K562 (cell line): ENCODE results near the gene SOX18. TPM values are rescaled to one million over a fixed set of nuclear protein-coding genes. Genes with fewer than 3 reads are reported as not detected.

Source experiments
- BHLHE40 ChIP-seq: IDR thresholded peaks from 2 replicates; pipeline ENCODE4 v1.6.1; 2011; ENCODE audit warnings: low read length, improper control_type of control experiment
- CCNT2 ChIP-seq: IDR thresholded peaks from 2 replicates; pipeline ENCODE4 v1.6.1; 2011; ENCODE audit warnings: borderline replicate concordance, low read depth, mild to moderate bottlenecking, moderate library complexity, mixed read lengths, low read length; ENCODE audit not compliant: insufficient read length; ENCODE audit errors: extremely low read depth
- CREB1 ChIP-seq, 2 experiments: sonication (generic) in 1 of 2; formaldehyde crosslinking in 1 of 2; IDR thresholded peaks; 2 replicates each; pipeline versions ENCODE4 v1.6.1 to v1.8.0; 2012 to 2022; ENCODE audit warnings: inconsistent platforms in 1 of 2, mild to moderate bottlenecking in 1 of 2, missing genetic modification reagents in 1 of 2, moderate library complexity in 1 of 2
- EP300 ChIP-seq: IDR thresholded peaks from 2 replicates; pipeline ENCODE4 v1.6.1; 2012; ENCODE audit warnings: low read length, improper control_type of control experiment
- HNRNPL ChIP-seq: fragments of 200-400 bp; formaldehyde crosslinking; IDR thresholded peaks from 2 replicates; pipeline ENCODE4 v1.6.1; 2017; ENCODE audit warnings: low read depth, mild to moderate bottlenecking, low read length
- MYBL2 ChIP-seq, 2 experiments: fragments of 450-650 bp in 1 of 2; sonication (generic) in 1 of 2; formaldehyde crosslinking in 1 of 2; IDR thresholded peaks; 2 replicates each; pipeline versions ENCODE4 v1.6.1 to v1.8.1; 2017 to 2022; ENCODE audit warnings: borderline replicate concordance in 1 of 2, inconsistent platforms in 1 of 2, low read depth in 1 of 2, mild to moderate bottlenecking in 1 of 2, missing genetic modification reagents in 1 of 2, moderate library complexity in 1 of 2
- POLR2AphosphoS5 ChIP-seq: IDR thresholded peaks from 2 replicates; pipeline ENCODE4 v1.6.1; 2011; ENCODE audit warnings: mild to moderate bottlenecking, low read depth, low read length, moderate library complexity; ENCODE audit not compliant: control insufficient read depth, insufficient read depth
- POLR2H ChIP-seq: IDR thresholded peaks from 2 replicates; pipeline ENCODE4 v1.6.1; 2016; ENCODE audit warnings: missing genetic modification characterization, low read depth, mild to moderate bottlenecking, control low read depth, missing compliant biosample characterization, moderate library complexity
- REST ChIP-seq, 2 experiments: fragments of 450-650 bp; formaldehyde crosslinking in 1 of 2; IDR thresholded peaks; 2 replicates each; pipeline versions ENCODE4 v1.4.0 to v1.6.1; 2014 to 2020; ENCODE audit warnings: mild to moderate bottlenecking in 2 of 2, borderline replicate concordance in 1 of 2, low read depth in 1 of 2
- RNF2 ChIP-seq: sonication (generic); IDR thresholded peaks from 2 replicates; pipeline ENCODE4 v1.6.1; 2016
- SIRT6 ChIP-seq: IDR thresholded peaks from one replicate; pipeline ENCODE4 v1.6.1; 2012; ENCODE audit warnings: low read depth, mild to moderate bottlenecking, control low read depth, inconsistent platforms, low read length, moderate library complexity
- SMAD4 ChIP-seq: fragments of 250-450 bp; sonication (Bioruptor Pico); conservative IDR thresholded peaks from 2 replicates; pipeline ENCODE4 v1.8.0; 2021; ENCODE audit warnings: inconsistent platforms, mild to moderate bottlenecking, moderate library complexity
- TRIM24 ChIP-seq, 2 experiments: fragments of 450-650 bp; IDR thresholded peaks; 2 replicates each; pipeline ENCODE4 v1.6.1; 2016
- ZEB2 ChIP-seq: fragments of 450-650 bp; IDR thresholded peaks from 2 replicates; pipeline ENCODE4 v1.6.1; 2016
- polyA plus RNA-seq, 8 experiments: library from polyadenylated mRNA; depleted of rRNA in 4 of 8; stranded (reverse) in 5 of 8; unstranded in 3 of 8; fragments of >200 nt; fragmentation: Nextera tagmentation in 2 of 8; fragmentation: Illumina TruSeq in 1 of 8; extraction: Ambion mirVana in 2 of 8; extraction: Trizol in 1 of 8; gene quantifications; 2 replicates each; pipeline versions ENCODE4 v1.2.1 to v1.2.3, GENCODE V29; 2011 to 2014; ENCODE audit warnings: inconsistent platforms in 1 of 8, missing spikeins in 1 of 8
- total RNA-seq, 7 experiments: library from RNA; depleted of rRNA in 6 of 7; stranded (reverse); fragments of >200 nt in 6 of 7; fragmentation: Illumina TruSeq in 2 of 7; extraction: Trizol in 2 of 7; gene quantifications; 2 replicates each; pipeline versions ENCODE4 v1.2.1 to v1.2.3, GENCODE V29; 2011 to 2021; ENCODE audit warnings: low replicate concordance in 1 of 7
- TF ChIP-seq, protein P1 (sequence below), 2 experiments: IDR thresholded peaks; 2 replicates each; pipeline ENCODE4 v1.6.1; 2011; ENCODE audit warnings: borderline replicate concordance in 1 of 2, control low read depth in 1 of 2, low read depth in 1 of 2, low read length in 1 of 2, mild to moderate bottlenecking in 1 of 2, mixed read lengths in 1 of 2, moderate library complexity in 1 of 2; ENCODE audit not compliant: insufficient read depth in 1 of 2, insufficient read length in 1 of 2, poor library complexity in 1 of 2, severe bottlenecking in 1 of 2; ENCODE audit errors: extremely low read depth in 1 of 2

Gene SOX18
- total and polyA plus RNA-seq, 9 of the 15 experiments (the other 6 are each of a cell fraction or from before 2014, with no cell fraction given) = 0.15 to 19.8 (median 0.33) TPM

GRCh38 chr20:64042054-64042781 is 7.2 kb downstream of the SOX18 start (continued):
- TF ChIP-seq, protein P1, sequence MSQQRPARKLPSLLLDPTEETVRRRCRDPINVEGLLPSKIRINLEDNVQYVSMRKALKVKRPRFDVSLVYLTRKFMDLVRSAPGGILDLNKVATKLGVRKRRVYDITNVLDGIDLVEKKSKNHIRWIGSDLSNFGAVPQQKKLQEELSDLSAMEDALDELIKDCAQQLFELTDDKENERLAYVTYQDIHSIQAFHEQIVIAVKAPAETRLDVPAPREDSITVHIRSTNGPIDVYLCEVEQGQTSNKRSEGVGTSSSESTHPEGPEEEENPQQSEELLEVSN (IDR thresholded peaks at IDR 0.05; ENCODE audit: borderline replicate concordance in 1 of 2, extremely low read depth in 1 of 2, insufficient read depth in 1 of 2, insufficient read length in 1 of 2, low read depth in 1 of 2, low read length in 1 of 2, poor library complexity in 1 of 2, severe bottlenecking in 1 of 2) = peak; percentile 56 to 93
- TF ChIP-seq SIRT6 = no peak
- TF ChIP-seq ZEB2 = peak; percentile 90
- no peak for TF ChIP-seq POLR2H (tag)
- TF ChIP-seq REST (IDR thresholded peaks at IDR 0.05; ENCODE audit: borderline replicate concordance) = 0 out of 2 replicates have a peak, but pooled peaks have one; percentile 7
- TF ChIP-seq REST (CRISPR knock-in tag; IDR thresholded peaks at IDR 0.05; ENCODE audit: low read depth) = no peak
- TF ChIP-seq CREB1 (IDR thresholded peaks at IDR 0.05) = no peak; the same call in 1 of the 2 replicates
- no peak for TF ChIP-seq CREB1 (CRISPR knock-in tag; IDR thresholded peaks at IDR 0.05)
- TF ChIP-seq BHLHE40 = no peak
- TF ChIP-seq SMAD4 (CRISPR knock-in tag) = peak; percentile 86
- TF ChIP-seq POLR2AphosphoS5 = peak; percentile 47; the same call in 1 of the 2 replicates
- TF ChIP-seq EP300 = peak; percentile 53
- TF ChIP-seq TRIM24 (IDR thresholded peaks at IDR 0.05) = peak in 1 of 2 experiments; percentile 50; a peak in 2 of 4 replicates
- TF ChIP-seq RNF2 = 0 out of 2 replicates have a peak, but pooled peaks have one; percentile 50
- TF ChIP-seq CCNT2 = peak; percentile 93
- TF ChIP-seq HNRNPL = peak; percentile 65; the same call in 1 of the 2 replicates
- TF ChIP-seq MYBL2 (IDR thresholded peaks at IDR 0.05; ENCODE audit: low read depth) = no peak
- TF ChIP-seq MYBL2 (CRISPR knock-in tag; IDR thresholded peaks at IDR 0.05; ENCODE audit: borderline replicate concordance) = no peak
